HepG2 (cell line): ENCODE data around the gene FRMD1.

Experiments used
- ELF4 ChIP-seq: sonication (generic); formaldehyde crosslinking; IDR thresholded peaks from 2 replicates; pipeline ENCODE4 v1.5.0; 2020; ENCODE audit warnings: missing genetic modification reagents, mild to moderate bottlenecking, moderate library complexity, borderline replicate concordance
- EP300 ChIP-seq, 3 experiments: sonication (generic) in 1 of 3; formaldehyde crosslinking in 1 of 3; IDR thresholded peaks; 2 replicates each; pipeline versions ENCODE4 v1.5.1 to v1.6.1; 2011 to 2020; ENCODE audit warnings: low read depth in 2 of 3, low read length in 2 of 3, borderline replicate concordance in 1 of 3, improper control_type of control experiment in 1 of 3, mild to moderate bottlenecking in 1 of 3, missing genetic modification reagents in 1 of 3, moderate library complexity in 1 of 3
- ESRRA ChIP-seq: sonication (generic); formaldehyde crosslinking; IDR thresholded peaks from 2 replicates; pipeline ENCODE4 v1.5.1; 2020; ENCODE audit warnings: mild to moderate bottlenecking, low read depth, missing genetic modification reagents
- JUN ChIP-seq: sonication (generic); formaldehyde crosslinking; IDR thresholded peaks from 2 replicates; pipeline ENCODE4 v1.4.0; 2020; ENCODE audit warnings: mild to moderate bottlenecking, missing genetic modification reagents
- NR2C2 ChIP-seq: sonication (generic); formaldehyde crosslinking; IDR thresholded peaks from 2 replicates; pipeline ENCODE4 v1.4.0; 2020; ENCODE audit warnings: missing genetic modification reagents, mild to moderate bottlenecking, moderate library complexity, borderline replicate concordance
- REST ChIP-seq, 2 experiments: IDR thresholded peaks; 2 replicates each; pipeline ENCODE4 v1.6.1; 2011 to 2012; ENCODE audit warnings: low read length in 2 of 2, borderline replicate concordance in 1 of 2, low read depth in 1 of 2, mild to moderate bottlenecking in 1 of 2, moderate library complexity in 1 of 2

GRCh38 chr6:168030218-168030746 is 48.7 kb downstream of the FRMD1 start:
- no peak for TF ChIP-seq EP300 (IDR thresholded peaks at IDR 0.05; ENCODE audit: low read depth in 2 of 2, low read length in 2 of 2)
- TF ChIP-seq EP300 (CRISPR knock-in tag; IDR thresholded peaks at IDR 0.05; ENCODE audit: borderline replicate concordance), result no peak
- TF ChIP-seq JUN (CRISPR knock-in tag), result no peak
- TF ChIP-seq ESRRA (CRISPR knock-in tag), result no peak
- TF ChIP-seq ELF4, result no peak
- TF ChIP-seq NR2C2, result no peak
- no peak for TF ChIP-seq REST (IDR thresholded peaks at IDR 0.05; ENCODE audit: borderline replicate concordance in 1 of 2, low read depth in 1 of 2, low read length in 2 of 2)
